ENCODE results near the gene NOTO.
A peak's percentile ranks its signal among the peaks of the same experiment; 100 is the strongest.

GRCh38 chr2:73233932-73234832 is 31.8 kb downstream of the NOTO start, which contains the start of gene CCT7:
- TF ChIP-seq CTCF (IDR thresholded peaks at IDR 0.05; ENCODE audit: poor library complexity, severe bottlenecking) (no peak), MXI1 (conservative IDR thresholded peaks at IDR 0.05; ENCODE audit: poor library complexity, severe bottlenecking) (peak; percentile 81), EP300 (conservative IDR thresholded peaks at IDR 0.05; ENCODE audit: poor library complexity, severe bottlenecking) (peak; percentile 74), POLR2AphosphoS5 (IDR thresholded peaks at IDR 0.05) (peak; percentile 94), REST (IDR thresholded peaks at IDR 0.05; ENCODE audit: borderline replicate concordance) (peak; percentile 89)
